Cerebellar nuclear complex (tissue), 1 donor: ENCODE measurements around the gene CKB.
A peak's percentile ranks its signal among the peaks of the same experiment; 100 is the strongest.

Experiments used
- DNase-seq, 2 experiments: peaks; one replicate each; lab custom pipeline; 2025; lab: John Stamatoyannopoulos, UW

The CKB gene

DNA sequence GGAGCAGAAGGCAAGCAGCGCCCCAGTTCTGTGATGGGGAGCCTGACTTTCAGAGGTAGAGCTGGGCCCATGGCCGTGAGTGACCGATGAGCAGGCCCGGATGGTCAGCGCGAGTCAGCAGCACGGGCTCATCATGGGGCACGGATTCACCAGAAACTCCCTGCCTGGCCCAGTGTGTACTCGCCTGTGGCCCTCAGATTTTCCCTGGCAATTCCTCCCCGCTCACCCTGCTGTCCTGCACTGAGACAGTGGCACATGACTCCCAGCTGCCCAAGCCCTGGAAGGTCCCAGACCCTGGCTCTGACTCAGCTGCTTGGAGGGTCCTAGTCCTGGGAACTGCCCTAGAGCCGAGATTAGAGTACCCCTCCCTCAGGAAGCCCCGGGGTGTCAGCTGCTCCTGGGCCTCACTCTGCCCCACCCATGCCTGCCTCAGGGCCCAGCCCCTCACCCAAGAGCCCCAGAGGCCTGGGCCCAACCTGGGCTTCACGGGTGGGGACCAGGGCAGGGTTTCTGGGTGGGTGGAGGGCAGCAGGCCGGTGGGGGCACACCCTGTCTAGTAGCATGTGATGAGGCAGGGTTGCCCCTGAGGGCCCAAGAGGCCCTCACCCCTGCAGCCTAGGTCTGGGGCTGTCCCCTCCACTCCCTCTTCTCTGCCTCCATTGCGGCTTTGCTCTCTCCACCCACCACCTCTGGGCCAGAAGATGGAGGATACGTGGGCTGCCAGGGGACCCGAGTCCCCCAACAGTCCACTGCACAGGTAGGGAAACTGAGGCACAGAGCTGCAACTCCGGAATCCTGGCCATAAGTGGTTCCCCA, 14.8 kb upstream of the CKB start:
- no peak for DNase-seq

GRCh38 chr14:103536693-103537092, 14.1 kb upstream of the CKB start:
- no peak for DNase-seq

DNA sequence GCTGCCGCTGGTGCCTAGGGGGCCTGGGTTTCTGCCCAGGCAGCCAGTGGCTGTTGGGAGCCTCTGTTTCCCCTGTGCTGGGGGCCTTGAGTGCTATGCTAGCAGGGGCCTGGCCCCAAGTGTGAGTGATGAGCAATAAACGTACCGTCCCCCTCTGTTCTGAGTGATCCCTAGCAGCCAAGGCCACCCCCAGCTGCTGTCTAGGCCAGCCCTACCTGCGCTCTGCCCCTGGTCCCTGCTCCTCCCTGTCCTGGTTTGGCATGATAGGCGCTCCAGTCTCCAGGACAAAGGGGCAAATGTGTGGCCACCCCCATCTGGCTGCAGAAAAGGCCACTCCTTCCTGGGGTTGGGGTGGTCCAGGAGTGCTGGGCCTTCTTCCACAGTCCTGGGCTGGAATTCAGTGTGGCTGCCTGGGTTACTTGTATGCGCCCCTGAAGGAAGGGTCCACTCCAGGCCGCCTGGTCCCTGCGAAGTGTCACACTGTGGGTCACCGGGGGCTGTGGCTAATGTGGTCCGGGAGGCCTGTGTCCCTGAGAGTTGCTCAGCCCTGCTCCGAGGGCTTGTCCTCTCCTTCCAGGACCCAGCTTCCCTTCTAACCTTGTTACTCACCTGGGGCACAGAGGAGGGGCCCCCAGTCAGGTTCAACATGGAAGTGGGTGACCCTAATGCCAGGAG, 13.4 kb upstream of the CKB start:
- no peak for DNase-seq

DNA sequence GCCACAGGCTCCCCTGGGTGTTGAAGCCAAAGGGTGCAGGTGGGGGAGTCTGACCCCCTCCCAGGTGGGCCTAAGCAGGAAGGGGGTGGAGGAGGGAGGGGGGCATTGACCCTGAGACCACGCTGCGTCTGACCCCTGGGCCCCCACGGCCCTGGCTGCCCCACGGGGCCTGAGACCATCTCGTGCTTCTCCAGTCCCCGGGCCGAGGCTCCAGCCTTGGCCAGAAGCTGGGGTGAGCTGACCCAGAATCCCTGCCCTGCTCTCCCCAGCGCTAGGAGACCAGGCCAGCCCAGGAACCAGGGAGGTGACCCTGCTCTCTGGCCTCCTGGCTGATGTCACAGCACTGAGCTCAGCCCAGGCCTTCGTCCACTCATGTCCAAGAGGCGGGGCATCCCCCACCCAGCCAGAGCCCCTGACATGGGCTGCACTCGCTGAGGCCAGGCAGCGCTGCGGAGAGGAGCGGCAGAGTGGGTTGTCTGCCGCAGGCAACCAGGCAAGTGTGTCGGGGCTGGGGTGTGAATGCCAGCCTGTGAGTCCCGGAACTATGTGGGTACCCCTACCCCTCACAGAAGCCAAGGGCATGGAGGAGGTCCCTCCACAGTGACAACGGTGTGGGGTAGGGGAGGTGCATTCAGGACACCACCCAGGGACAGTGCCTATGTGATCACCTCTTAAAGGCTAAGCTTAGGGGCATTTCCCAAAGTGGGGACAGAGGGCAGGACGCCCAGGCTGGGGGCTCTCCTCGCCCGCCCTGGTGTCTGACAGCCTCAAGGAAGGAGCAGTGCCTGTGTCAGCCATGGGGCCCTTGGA, 12.7 kb upstream of the CKB start:
- no peak for DNase-seq

- DNase-seq: no peak
These were observed 12.0 kb upstream of the CKB start for GRCh38 chr14:103534576-103535061.

GRCh38 chr14:103533999-103534575, 11.5 kb upstream of the CKB start:
- DNase-seq: peak in 1 of 2 experiments; percentile 17

DNA sequence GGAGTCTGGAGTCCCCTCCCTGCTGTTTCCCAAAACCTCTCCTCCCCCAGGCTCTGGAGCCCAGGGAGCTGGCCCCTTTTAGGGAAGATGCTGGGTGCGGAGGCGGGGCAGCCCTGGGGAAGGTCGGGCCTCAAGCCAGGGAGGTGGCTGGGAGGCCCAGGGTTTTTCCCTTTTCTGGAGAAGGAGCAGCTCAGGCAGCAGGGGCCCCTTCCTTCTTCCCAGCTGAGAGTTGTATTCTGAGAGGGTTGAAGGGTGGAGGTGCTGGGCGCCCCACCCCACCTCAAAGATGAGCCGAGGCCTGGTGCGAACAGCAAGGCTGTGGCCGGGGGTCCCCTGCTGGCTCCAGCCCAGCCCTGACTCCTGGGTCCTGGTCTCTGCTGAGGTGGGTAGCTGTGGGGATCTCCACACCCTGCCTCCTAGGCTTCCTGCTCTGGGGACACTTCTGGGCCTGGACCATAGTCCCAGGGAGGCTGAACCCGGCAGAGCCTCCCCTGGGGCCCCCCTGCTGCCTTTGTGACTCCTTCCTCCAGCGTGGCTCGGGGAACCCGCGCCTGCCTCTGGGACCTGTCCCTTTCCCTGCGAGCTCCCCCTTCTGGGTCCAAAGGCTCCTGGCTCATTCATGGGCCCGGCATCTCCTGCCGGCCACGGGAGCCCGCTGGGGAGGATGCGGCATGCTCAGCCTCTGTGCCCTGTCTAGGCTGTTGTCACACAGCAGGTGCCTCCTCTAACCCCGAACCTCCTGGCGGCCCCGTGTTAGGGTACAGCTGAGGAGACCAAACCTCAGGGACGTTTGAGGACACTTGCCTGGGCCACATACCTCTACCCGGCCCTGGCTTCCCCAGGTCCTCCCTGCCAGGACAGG, 10.7 kb upstream of the CKB start:
- DNase-seq: no peak

DNA sequence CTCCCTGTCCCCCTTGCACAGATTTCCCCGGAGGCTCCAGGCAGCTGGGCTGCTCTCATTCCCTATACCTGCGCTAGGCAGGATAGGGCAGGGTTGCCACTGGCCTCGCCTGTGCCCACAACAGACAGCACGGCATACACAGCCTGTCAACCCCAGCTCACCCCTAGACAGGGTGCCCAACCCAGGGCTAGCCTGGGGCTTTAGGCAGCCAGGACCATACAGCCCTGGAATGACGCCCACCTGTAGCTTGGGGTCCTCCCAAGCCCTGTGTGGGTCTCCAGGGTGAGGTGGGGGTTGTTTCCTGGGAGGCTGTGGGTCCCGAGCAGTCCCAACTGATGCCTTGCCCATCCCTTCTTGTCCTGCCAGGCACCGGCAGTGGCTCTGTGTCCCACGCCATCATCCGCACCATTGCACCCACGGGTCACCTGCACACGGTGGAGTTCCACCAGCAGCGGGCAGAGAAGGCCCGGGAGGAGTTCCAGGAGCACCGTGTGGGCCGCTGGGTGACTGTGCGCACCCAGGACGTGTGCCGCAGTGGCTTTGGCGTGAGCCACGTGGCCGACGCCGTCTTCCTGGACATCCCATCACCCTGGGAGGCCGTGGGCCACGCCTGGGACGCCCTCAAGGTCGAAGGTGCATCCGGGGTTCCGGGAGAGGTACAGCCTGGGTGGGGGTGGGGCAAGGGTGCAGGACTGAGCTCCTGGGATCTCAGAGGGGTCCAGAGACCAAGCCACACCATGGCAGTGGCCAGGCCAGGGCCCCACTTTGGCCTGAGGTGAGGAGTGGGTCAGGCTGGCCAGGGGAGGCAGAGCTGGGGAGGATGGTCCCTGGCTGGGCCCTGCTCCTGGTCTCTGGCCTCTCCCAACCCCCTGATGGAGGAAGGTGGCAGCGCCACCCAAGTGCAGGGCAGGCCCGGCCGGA, 9.8 kb upstream of the CKB start:
- DNase-seq: no peak

- no peak for DNase-seq
These were observed 9.0 kb upstream of the CKB start for GRCh38 chr14:103531421-103532215.

- no peak for DNase-seq
These were observed 8.2 kb upstream of the CKB start for GRCh38 chr14:103530831-103531230.

- no peak for DNase-seq
These were observed 7.8 kb upstream of the CKB start for GRCh38 chr14:103530390-103530789.

GRCh38 chr14:103529383-103530365, 7.0 kb upstream of the CKB start:
- no peak for DNase-seq

DNA sequence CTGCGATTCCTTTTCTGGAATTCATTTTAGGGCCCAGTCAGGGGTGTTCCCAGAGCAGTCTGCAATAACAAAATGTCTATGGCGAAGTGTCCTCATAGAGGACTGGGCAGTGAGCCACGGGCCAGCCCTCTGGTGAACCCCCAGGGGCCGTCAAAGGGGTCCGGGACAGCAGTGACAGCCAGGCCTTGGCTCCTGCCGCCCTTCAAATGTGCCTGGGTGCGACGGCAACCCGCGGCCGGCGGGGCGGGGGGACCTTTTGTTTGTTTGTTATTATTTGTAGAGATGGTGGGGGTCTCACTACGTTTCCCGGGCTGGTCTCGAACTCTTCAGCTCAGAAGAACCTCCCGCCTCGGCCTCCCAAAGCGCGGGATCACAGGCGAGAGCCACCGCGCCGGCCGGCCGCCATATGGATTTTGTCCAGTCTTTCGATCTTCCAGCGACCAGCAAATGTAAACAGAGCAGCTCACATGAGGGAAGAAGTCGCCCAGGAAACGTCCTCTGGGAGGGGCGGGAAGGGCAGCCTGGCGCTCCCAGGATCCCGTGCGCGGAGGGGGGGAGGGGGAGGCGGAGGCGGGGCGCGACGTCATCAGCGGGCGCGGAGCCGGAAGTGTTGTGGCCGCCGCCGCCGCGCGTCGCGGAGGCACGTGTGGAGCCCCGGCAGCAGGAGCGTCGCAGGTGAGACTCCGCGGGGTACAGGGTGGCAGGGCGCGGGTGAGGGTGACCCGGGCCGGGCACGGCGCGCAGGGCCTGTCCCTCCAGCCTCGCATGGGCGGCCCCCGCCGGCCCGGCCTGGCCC, 6.2 kb upstream of the CKB start, which contains the start of gene TRMT61A:
Gene TRMT61A (plus strand): TSS at position 610 of the 796 bp plus-strand sequence. CDS start 783 bp downstream, outside the sequence.
- peak; percentile 49 to 82 for DNase-seq

DNA sequence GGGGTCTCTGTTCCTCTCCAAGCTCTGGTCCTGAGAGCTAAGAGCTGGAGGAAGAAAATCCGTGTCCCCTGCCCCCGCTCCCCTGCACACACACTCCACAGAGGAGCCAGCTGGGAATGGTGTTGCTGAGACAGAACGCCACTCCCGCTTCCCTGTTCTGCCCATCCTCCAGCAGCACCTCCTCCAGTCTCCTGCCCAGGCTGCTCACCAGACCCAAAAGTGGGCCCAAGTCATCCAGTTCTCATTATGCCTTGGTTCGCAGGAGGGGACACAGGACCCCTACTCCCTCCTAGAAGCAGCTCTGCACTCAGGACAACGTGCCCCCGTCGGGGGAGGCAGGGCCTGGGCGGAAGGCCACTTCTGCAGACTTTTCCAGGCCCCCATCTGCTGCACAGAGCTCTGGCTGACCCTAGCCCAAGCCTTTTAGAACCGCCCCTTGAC, 5.5 kb upstream of the CKB start:
- DNase-seq: no peak

DNA sequence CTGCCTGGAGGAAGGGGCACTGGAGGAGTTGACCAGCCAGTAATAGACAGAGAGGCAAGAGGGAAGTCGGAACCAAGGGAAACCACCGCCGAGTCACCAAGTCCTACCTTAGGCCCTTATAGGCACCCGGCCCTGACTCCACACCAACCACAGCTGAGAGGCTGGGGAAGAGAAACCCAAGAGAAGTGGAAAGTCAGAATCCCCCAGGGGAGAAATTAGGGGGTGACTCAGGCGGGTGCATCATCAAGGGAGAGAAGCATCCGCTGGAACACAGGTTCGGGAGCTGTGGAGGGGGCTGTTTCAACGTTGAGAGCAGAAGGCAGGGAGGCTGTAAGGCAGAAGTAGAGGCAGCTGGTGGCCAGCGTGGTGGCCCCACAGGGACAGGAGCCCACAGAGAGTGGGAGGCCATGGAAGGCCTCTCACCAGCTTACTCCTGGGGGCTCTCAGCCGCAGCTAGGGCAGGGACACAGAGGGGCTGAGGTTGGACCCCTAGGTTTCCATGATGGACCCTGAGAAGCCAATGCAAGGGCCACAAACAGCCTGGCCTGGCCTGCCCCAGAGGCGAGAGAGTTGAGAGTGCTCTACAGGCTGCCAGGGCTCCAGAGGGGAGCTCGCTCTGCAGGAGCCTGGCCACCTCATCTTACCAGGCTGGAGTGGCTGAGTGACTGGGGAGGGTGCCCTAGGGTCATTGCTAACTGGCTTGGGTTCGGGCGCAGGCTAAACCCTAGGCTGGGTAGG, 4.9 kb upstream of the CKB start:
- DNase-seq: no peak

DNA sequence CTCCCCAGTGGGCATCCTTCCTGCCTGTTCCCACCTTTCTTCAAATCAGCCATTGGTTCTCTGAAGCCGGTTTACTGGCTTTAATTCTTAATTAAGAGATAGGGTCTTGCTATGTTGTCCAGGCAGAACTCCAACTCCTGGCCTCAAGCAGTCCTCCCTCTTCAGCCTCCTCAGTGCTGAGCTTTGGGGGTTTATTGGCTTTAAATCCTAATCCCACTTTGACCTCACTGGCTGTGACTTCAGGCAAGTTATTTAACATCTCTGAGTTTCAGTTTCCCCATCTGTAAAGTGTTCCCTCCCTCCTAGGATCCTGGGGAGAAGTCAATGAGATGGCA, 4.3 kb upstream of the CKB start:
- no peak for DNase-seq
